ENCODE measurements around the gene PRPSAP1. TPM values are rescaled to one million over a fixed set of nuclear protein-coding genes. Genes with fewer than 3 reads are reported as not detected.

The PRPSAP1 gene
- total and polyA plus RNA-seq, 2 of the 8 experiments (the other 6 are each of a cell fraction or from before 2014, with no cell fraction given), result 32.0 to 54.2 TPM

- H3K27ac ChIP-seq (ENCODE audit: low read depth, low read length), result no peak overlapping the region
- DNase-seq (ENCODE audit: low read depth in 1 of 2, low spot score in 2 of 2) (no peak), FAIRE-seq (no peak)
- no peaks in the 10 kb centered on the region for H3K27me3 ChIP-seq (replicated peaks in 1 of 4; ENCODE audit: control insufficient read depth in 3 of 4, extremely low read depth in 1 of 4, insufficient read depth in 3 of 4, low read length in 3 of 4)
- no peak overlapping the region for H2AFZ ChIP-seq (ENCODE audit: low read length)
- WGBS, 2 experiments (ENCODE audit: extremely low coverage in 1 of 2, insufficient coverage in 1 of 2, insufficient read length in 1 of 2, insufficient replicate concordance in 2 of 2, low coverage in 1 of 2, low lambda C conversion rate in 2 of 2, missing lambda C conversion rate in 1 of 2), result 90% methylated on average over 5 of the region's 5 CpGs; no CpG with 5 or more reads in 1 of the 2 experiments
- H3K9ac ChIP-seq (replicated peaks in 1 of 4; ENCODE audit: extremely low read depth in 1 of 4, low read depth in 3 of 4, low read length in 3 of 4), result no peak overlapping the region
- H3K23me2 ChIP-seq (ENCODE audit: low read depth, low read length), result no peaks in the 10 kb centered on the region
- CTCF ChIA-PET (ENCODE audit: partially characterized antibody), result interaction anchor here (1.2 to 14.5 kb wide), 3 partner anchors 9 to 58 kb away, joined by 4 to 197 read pairs (median 4); no protein-coding TSS in a partner anchor
- no peaks in the 10 kb centered on the region for H3K4me1 ChIP-seq (replicated peaks in 1 of 4; ENCODE audit: control insufficient read depth in 3 of 4, insufficient read depth in 4 of 4, low read length in 3 of 4)
- H4K91ac ChIP-seq (replicated peaks; ENCODE audit: insufficient read length, low read length), result no peak overlapping the region
- H3K18ac ChIP-seq (ENCODE audit: extremely low read depth, low read length), result no peak overlapping the region
- no peak overlapping the region for H3K14ac ChIP-seq (ENCODE audit: insufficient read length)
- H3K79me1 ChIP-seq (ENCODE audit: low read depth, low read length), result peaks cover 10% of the 10 kb centered on the region
- H2AK5ac ChIP-seq (ENCODE audit: low read depth, low read length), result no peak overlapping the region
- H3K36me3 ChIP-seq (ENCODE audit: control insufficient read depth in 2 of 4, insufficient read depth in 4 of 4, low read length in 3 of 4), result peaks cover 23 to 57% (median 54%) of the 10 kb centered on the region in 4 experiments
- H2BK5ac ChIP-seq (ENCODE audit: low read depth, low read length), result no peak overlapping the region; the same call in 1 of the 2 replicates
- POLR2A ChIA-PET (ENCODE audit: partially characterized antibody), result interaction anchor here (1.3 kb wide), 1 partner anchor 11 kb away, joined by 3 read pairs; no protein-coding TSS in a partner anchor
- no peak overlapping the region for H2BK120ac ChIP-seq (replicated peaks; ENCODE audit: low read depth, low read length)
- H3K4me3 ChIP-seq (ENCODE audit: extremely low read depth in 1 of 4, insufficient read depth in 2 of 4, low read depth in 3 of 4, low read length in 4 of 4), result no peak overlapping the region
- H2BK15ac ChIP-seq (ENCODE audit: low read length), result no peak overlapping the region
- H4K20me1 ChIP-seq (replicated peaks in 1 of 2; ENCODE audit: control insufficient read depth in 1 of 2, insufficient read depth in 2 of 2, low read length in 2 of 2), result peaks cover 8 to 25% of the 10 kb centered on the region in 2 experiments
- H3K23ac ChIP-seq (ENCODE audit: insufficient read length), result no peak overlapping the region
- H3K9me3 ChIP-seq (ENCODE audit: insufficient read depth in 2 of 2, low read depth in 1 of 2, low read length in 1 of 2), result no peaks in the 10 kb centered on the region
- no peak overlapping the region for H3K56ac ChIP-seq (replicated peaks; ENCODE audit: insufficient read length, low read depth, low read length)
- H3K4ac ChIP-seq (replicated peaks; ENCODE audit: insufficient read length, low read depth, low read length), result no peak overlapping the region
- H3K4me2 ChIP-seq (ENCODE audit: insufficient read depth in 1 of 2, low read depth in 2 of 2, low read length in 2 of 2), result no peak overlapping the region
- no peak overlapping the region for H4K5ac ChIP-seq (ENCODE audit: insufficient read length, low read depth, low read length)
- H2BK20ac ChIP-seq (ENCODE audit: low read length), result no peak overlapping the region
- no peak overlapping the region for H2BK12ac ChIP-seq (ENCODE audit: low read depth, low read length)
- H3K79me2 ChIP-seq (ENCODE audit: control insufficient read depth in 1 of 2, insufficient read depth in 2 of 2, low read length in 2 of 2), result peaks cover 0 to 10% of the 10 kb centered on the region in 2 experiments; a peak in 2 of 4 replicates
- H4K8ac ChIP-seq (ENCODE audit: extremely low read depth, insufficient read depth, low read length), result no peak overlapping the region; the same call in 1 of the 2 replicates
- TF ChIP-seq SRF (IDR thresholded peaks at IDR 0.05; ENCODE audit: low read depth, low read length), result no peak
- TF ChIP-seq USF2 (IDR thresholded peaks at IDR 0.05; ENCODE audit: low read length), result no peak
- TF ChIP-seq ZNF274 (IDR thresholded peaks at IDR 0.05; ENCODE audit: borderline replicate concordance, extremely low read depth, low read length), result no peak
- TF ChIP-seq KDM5A (IDR thresholded peaks at IDR 0.05; ENCODE audit: low read length), result no peak
- TF ChIP-seq CTCF (IDR thresholded peaks at IDR 0.05; ENCODE audit: control extremely low read depth in 1 of 3, insufficient read depth in 1 of 3, low read depth in 1 of 3, low read length in 3 of 3), result no peak
- no peak for TF ChIP-seq RXRA (IDR thresholded peaks at IDR 0.05; ENCODE audit: insufficient read depth, low read depth, low read length)
- no peak for TF ChIP-seq RBBP5 (IDR thresholded peaks at IDR 0.05; ENCODE audit: borderline replicate concordance, low read depth, low read length)
- no peak for TF ChIP-seq RAD21 (IDR thresholded peaks at IDR 0.05 in 1 of 2, conservative IDR thresholded peaks at IDR 0.05 in 1 of 2; ENCODE audit: low read depth in 2 of 2, low read length in 2 of 2)
- no peak for TF ChIP-seq HDAC6 (IDR thresholded peaks at IDR 0.05; ENCODE audit: low read depth, low read length)
Measured at GRCh38 chr17:76402711-76403110, 49.0 kb upstream of the PRPSAP1 start.
